ENCODE results near the gene IGF1.
A peak's percentile ranks its signal among the peaks of the same experiment; 100 is the strongest.

IGF1 gene

GRCh38 chr12:102413396-102413795 is 67.0 kb downstream of the IGF1 start:
- no peak overlapping the region for H3K27ac Mint-ChIP-seq
- H3K4me3 Mint-ChIP-seq, result no peak overlapping the region
- no peak for DNase-seq
- ATAC-seq, result no peak
- no peaks in the 10 kb centered on the region for H3K36me3 Mint-ChIP-seq (ENCODE audit: low read depth)
- H3K9me3 Mint-ChIP-seq, result peaks cover 4% of the 10 kb centered on the region
- H3K27me3 Mint-ChIP-seq, result peaks cover 21% of the 10 kb centered on the region
- peaks cover 20% of the 10 kb centered on the region for H3K4me1 Mint-ChIP-seq

GRCh38 chr12:102410511-102410910 is 69.9 kb downstream of the IGF1 start:
- Mint-ChIP-seq H3K4me1 (peaks cover 25% of the 10 kb centered on the region), H3K9me3 (peaks cover 4% of the 10 kb centered on the region), H3K36me3 (ENCODE audit: low read depth) (no peaks in the 10 kb centered on the region), H3K27me3 (peaks cover 11% of the 10 kb centered on the region), H3K4me3 (no peak overlapping the region), H3K27ac (no peak overlapping the region)
- no peak for ATAC-seq
- DNase-seq, result no peak

GRCh38 chr12:102408487-102409297 is 71.7 kb downstream of the IGF1 start:
- H3K4me3 Mint-ChIP-seq, result no peak overlapping the region
- peaks cover 25% of the 10 kb centered on the region for H3K4me1 Mint-ChIP-seq
- no peaks in the 10 kb centered on the region for H3K36me3 Mint-ChIP-seq (ENCODE audit: low read depth)
- DNase-seq (peak; percentile 10), ATAC-seq (peak; percentile 75)
- H3K27ac Mint-ChIP-seq, result peak overlapping the region; percentile 76
- peaks cover 4% of the 10 kb centered on the region for H3K9me3 Mint-ChIP-seq
- peaks cover 12% of the 10 kb centered on the region for H3K27me3 Mint-ChIP-seq

- Mint-ChIP-seq H3K27ac (no peak overlapping the region), H3K9me3 (peaks cover 4% of the 10 kb centered on the region), H3K36me3 (ENCODE audit: low read depth) (no peaks in the 10 kb centered on the region), H3K27me3 (peaks cover 10% of the 10 kb centered on the region), H3K4me1 (peaks cover 25% of the 10 kb centered on the region), H3K4me3 (no peak overlapping the region)
- DNase-seq (no peak), ATAC-seq (no peak)
These were observed 72.4 kb downstream of the IGF1 start for GRCh38 chr12:102407776-102408486.

GRCh38 chr12:102406033-102406584 is 74.3 kb downstream of the IGF1 start:
- ATAC-seq (no peak), DNase-seq (no peak)
- Mint-ChIP-seq H3K9me3 (peaks cover 4% of the 10 kb centered on the region), H3K27ac (no peak overlapping the region), H3K27me3 (peaks cover 15% of the 10 kb centered on the region), H3K36me3 (ENCODE audit: low read depth) (no peaks in the 10 kb centered on the region), H3K4me1 (peaks cover 25% of the 10 kb centered on the region), H3K4me3 (no peak overlapping the region)

GRCh38 chr12:102401087-102401486 is 79.3 kb downstream of the IGF1 start:
- H3K27me3 Mint-ChIP-seq, result peaks cover 14% of the 10 kb centered on the region
- no peak overlapping the region for H3K27ac Mint-ChIP-seq
- no peak for ATAC-seq
- H3K4me3 Mint-ChIP-seq, result no peak overlapping the region
- no peaks in the 10 kb centered on the region for H3K4me1 Mint-ChIP-seq
- DNase-seq, result no peak
- H3K9me3 Mint-ChIP-seq, result no peaks in the 10 kb centered on the region
- no peaks in the 10 kb centered on the region for H3K36me3 Mint-ChIP-seq (ENCODE audit: low read depth)

GRCh38 chr12:102399653-102400052 is 80.7 kb downstream of the IGF1 start:
- DNase-seq (no peak), ATAC-seq (no peak)
- peaks cover 18% of the 10 kb centered on the region for H3K27me3 Mint-ChIP-seq
- no peak overlapping the region for H3K4me3 Mint-ChIP-seq
- no peaks in the 10 kb centered on the region for H3K4me1 Mint-ChIP-seq
- H3K36me3 Mint-ChIP-seq (ENCODE audit: low read depth), result no peaks in the 10 kb centered on the region
- H3K27ac Mint-ChIP-seq, result no peak overlapping the region
- H3K9me3 Mint-ChIP-seq, result no peaks in the 10 kb centered on the region

DNA sequence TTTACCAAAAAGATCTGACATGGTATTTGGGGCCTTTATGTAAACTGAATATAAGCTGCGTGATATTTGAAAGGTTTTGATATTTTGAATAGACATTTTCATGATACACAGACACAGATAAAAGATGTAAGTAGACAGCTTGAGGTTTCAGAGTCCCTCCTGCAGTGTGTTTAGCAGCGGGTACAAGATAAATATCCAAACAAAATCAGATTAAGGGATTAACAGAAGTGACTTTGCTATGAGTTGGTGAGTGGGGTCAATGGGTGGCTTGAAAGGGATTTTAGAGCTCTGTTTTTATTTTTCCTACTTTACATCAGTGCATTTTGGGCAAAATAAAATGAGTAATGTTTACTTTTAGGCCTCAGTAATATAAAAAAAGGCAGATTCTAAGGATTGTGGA is 84.1 kb downstream of the IGF1 start:
- no peak for ATAC-seq
- H3K36me3 Mint-ChIP-seq (ENCODE audit: low read depth), result no peaks in the 10 kb centered on the region
- H3K27me3 Mint-ChIP-seq, result peaks cover 14% of the 10 kb centered on the region

GRCh38 chr12:102394200-102394599 is 86.2 kb downstream of the IGF1 start:
- no peak overlapping the region for H3K4me3 Mint-ChIP-seq
- H3K27me3 Mint-ChIP-seq, result peaks cover 14% of the 10 kb centered on the region
- H3K4me1 Mint-ChIP-seq, result no peaks in the 10 kb centered on the region
- H3K27ac Mint-ChIP-seq, result no peak overlapping the region
- no peak for ATAC-seq
- no peak for DNase-seq
- no peaks in the 10 kb centered on the region for H3K36me3 Mint-ChIP-seq (ENCODE audit: low read depth)
- H3K9me3 Mint-ChIP-seq, result no peaks in the 10 kb centered on the region

More for the DNA sequence above, 84.1 kb downstream of the IGF1 start:
- H3K27ac Mint-ChIP-seq, result no peak overlapping the region
- H3K4me1 Mint-ChIP-seq, result no peaks in the 10 kb centered on the region
- H3K9me3 Mint-ChIP-seq, result no peaks in the 10 kb centered on the region
- no peak overlapping the region for H3K4me3 Mint-ChIP-seq
- DNase-seq, result no peak

GRCh38 chr12:102390068-102390467 is 90.3 kb downstream of the IGF1 start:
- Mint-ChIP-seq H3K27me3 (peaks cover 32% of the 10 kb centered on the region), H3K36me3 (ENCODE audit: low read depth) (no peaks in the 10 kb centered on the region), H3K27ac (no peak overlapping the region), H3K9me3 (no peaks in the 10 kb centered on the region), H3K4me3 (no peak overlapping the region), H3K4me1 (peaks cover 1% of the 10 kb centered on the region)
- no peak for ATAC-seq
- no peak for DNase-seq

DNA sequence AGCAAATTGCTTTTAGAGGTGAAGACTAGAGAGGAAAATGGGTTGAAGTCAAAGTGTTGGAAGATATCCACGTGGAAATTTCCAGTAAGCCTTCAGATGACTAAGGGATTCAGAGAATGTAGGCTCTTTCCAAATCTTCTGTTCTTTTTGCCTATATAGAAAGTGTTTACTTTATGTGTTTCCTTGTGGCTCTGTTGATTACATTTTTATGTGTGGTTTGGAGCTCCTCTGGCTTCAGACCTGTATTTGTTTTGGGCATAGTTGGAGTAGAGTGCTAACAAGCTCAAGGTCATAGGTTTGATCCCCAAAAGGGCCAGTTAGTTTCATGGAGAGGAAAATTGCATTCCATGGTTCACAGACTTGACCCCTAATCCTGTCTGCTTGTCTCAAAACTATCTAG is 91.9 kb downstream of the IGF1 start:
- Mint-ChIP-seq H3K36me3 (ENCODE audit: low read depth) (no peaks in the 10 kb centered on the region), H3K4me3 (no peak overlapping the region), H3K27ac (no peak overlapping the region), H3K4me1 (peaks cover 1% of the 10 kb centered on the region), H3K9me3 (peaks cover 7% of the 10 kb centered on the region), H3K27me3 (peaks cover 34% of the 10 kb centered on the region)
- no peak for ATAC-seq
- no peak for DNase-seq

DNA sequence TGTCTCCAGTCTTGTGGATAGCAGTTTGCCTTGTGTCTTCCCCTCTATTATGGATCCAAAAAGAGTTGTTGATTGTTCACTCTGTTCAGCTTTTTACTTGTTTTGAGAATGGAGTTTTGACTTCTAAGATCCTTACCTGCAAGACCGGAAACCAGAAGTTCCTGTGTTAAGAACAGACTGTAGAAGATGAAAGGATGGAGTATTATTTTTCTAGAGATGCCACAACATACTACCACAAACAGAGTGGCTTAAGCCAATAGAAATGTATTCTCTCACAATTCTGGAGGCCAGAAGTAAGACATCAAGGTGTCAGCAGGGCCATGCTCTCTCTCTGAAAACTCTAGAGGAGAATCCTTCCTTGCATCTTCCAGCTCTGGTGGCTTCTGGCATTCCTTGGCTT is 95.0 kb downstream of the IGF1 start:
- H3K36me3 Mint-ChIP-seq (ENCODE audit: low read depth), result no peaks in the 10 kb centered on the region
- H3K27ac Mint-ChIP-seq, result no peak overlapping the region
- peaks cover 1% of the 10 kb centered on the region for H3K4me1 Mint-ChIP-seq
- peaks cover 33% of the 10 kb centered on the region for H3K27me3 Mint-ChIP-seq
- DNase-seq (no peak), ATAC-seq (no peak)
- no peak overlapping the region for H3K4me3 Mint-ChIP-seq
- peaks cover 7% of the 10 kb centered on the region for H3K9me3 Mint-ChIP-seq

GRCh38 chr12:102379346-102380162 is 100.8 kb downstream of the IGF1 start:
- peak overlapping the region; percentile 26 for H3K27ac Mint-ChIP-seq
- no peak overlapping the region for H3K4me3 Mint-ChIP-seq
- DNase-seq, result no peak
- H3K4me1 Mint-ChIP-seq, result peaks cover 18% of the 10 kb centered on the region
- peaks cover 10% of the 10 kb centered on the region for H3K27me3 Mint-ChIP-seq
- ATAC-seq, result peak; percentile 55
- H3K9me3 Mint-ChIP-seq, result peaks cover 7% of the 10 kb centered on the region
- no peaks in the 10 kb centered on the region for H3K36me3 Mint-ChIP-seq (ENCODE audit: low read depth)

DNA sequence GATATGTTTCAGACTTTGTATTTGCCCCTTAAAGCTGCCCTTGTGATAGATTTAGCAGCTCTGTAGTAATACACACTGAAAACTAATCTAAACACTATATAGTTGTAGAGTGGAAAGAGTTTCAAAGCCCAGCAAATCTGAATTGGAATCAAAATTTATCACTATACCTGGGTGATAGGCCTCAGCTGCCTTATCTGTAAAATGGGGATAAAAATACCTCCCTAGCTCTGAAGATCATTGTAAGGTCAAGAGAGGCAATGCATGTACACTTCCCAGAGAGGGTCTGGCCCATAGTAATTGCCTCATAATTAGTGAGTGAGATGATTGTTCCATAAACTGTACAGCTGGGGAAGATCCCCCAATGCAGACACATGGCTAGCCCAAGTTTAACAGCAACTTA is 103.6 kb downstream of the IGF1 start:
- Mint-ChIP-seq H3K4me1 (peaks cover 26% of the 10 kb centered on the region), H3K9me3 (peaks cover 3% of the 10 kb centered on the region), H3K4me3 (no peak overlapping the region), H3K27me3 (no peaks in the 10 kb centered on the region), H3K27ac (no peak overlapping the region), H3K36me3 (ENCODE audit: low read depth) (no peaks in the 10 kb centered on the region)
- ATAC-seq, result no peak
- no peak for DNase-seq

Data from activated naive CD8-positive, alpha-beta T cell treated with anti-CD3 and anti-CD28 coated beads, Interleukin-2, amount 50 U/mL, for 24 hours (primary cell).